ENCODE data around the gene AFF1. TPM values are rescaled to one million over a fixed set of nuclear protein-coding genes. Genes with fewer than 3 reads are reported as not detected.

The AFF1 gene, protein sequence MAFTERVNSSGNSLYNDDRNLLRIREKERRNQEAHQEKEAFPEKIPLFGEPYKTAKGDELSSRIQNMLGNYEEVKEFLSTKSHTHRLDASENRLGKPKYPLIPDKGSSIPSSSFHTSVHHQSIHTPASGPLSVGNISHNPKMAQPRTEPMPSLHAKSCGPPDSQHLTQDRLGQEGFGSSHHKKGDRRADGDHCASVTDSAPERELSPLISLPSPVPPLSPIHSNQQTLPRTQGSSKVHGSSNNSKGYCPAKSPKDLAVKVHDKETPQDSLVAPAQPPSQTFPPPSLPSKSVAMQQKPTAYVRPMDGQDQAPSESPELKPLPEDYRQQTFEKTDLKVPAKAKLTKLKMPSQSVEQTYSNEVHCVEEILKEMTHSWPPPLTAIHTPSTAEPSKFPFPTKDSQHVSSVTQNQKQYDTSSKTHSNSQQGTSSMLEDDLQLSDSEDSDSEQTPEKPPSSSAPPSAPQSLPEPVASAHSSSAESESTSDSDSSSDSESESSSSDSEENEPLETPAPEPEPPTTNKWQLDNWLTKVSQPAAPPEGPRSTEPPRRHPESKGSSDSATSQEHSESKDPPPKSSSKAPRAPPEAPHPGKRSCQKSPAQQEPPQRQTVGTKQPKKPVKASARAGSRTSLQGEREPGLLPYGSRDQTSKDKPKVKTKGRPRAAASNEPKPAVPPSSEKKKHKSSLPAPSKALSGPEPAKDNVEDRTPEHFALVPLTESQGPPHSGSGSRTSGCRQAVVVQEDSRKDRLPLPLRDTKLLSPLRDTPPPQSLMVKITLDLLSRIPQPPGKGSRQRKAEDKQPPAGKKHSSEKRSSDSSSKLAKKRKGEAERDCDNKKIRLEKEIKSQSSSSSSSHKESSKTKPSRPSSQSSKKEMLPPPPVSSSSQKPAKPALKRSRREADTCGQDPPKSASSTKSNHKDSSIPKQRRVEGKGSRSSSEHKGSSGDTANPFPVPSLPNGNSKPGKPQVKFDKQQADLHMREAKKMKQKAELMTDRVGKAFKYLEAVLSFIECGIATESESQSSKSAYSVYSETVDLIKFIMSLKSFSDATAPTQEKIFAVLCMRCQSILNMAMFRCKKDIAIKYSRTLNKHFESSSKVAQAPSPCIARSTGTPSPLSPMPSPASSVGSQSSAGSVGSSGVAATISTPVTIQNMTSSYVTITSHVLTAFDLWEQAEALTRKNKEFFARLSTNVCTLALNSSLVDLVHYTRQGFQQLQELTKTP
- polyA plus RNA-seq (ENCODE audit: insufficient read length) = 28.8 TPM

DNA sequence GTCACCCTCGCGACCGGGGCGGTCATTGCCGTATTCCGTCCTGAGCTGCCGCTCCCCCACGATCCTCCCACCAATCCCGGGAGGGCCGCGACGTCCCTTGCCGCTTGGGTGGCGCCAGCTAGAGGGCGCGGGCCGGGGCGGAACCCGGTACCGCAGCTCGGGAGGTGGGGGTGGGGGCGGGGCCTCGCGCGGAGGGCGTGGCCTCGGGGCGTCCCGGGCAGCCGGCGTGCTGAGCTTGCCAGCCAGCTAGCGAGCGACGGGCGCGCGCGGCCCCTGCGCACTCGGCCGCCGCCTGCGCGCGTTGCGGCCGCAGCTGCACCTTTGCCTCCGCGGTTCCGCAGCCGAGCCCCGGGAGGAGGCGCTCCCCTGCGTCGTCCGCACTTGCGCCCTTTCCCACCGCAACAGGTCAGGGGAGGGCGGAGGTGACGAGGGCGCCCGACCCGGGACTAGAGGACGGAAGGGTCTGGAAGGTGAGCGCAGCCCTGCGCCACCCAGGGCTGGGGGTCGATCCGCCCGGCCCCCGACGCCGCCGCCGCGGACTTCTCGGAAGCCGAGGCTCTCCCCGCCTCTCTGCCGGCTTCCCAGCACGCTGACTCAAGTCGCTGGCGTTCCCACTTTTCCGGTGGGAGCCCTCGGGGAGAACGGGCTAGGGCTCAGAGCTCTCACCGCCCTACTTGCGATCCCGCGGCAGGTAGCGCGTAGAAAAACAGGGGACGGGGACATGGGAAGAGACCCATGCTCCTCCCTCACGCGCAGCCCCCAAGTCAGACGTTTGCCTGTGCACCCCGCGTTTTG lies at the start of gene AFF1:
TSS of gene AFF1 (plus strand) at position 241 of the 795 bp plus-strand sequence. CDS start 13,523 bp downstream, outside the sequence.
- peak; percentile 87 for DNase-seq

GRCh38 chr4:86890790-86891189 lies 44.0 kb upstream of the AFF1 start:
- DNase-seq = no peak

GRCh38 chr4:86891762-86892635 lies 42.8 kb upstream of the AFF1 start, which contains the start of gene C4orf36:
TSS of gene C4orf36 (minus strand) at chr4:86892422. CDS start at chr4:86891520, 902 bp downstream.
- DNase-seq = peak; percentile 55

GRCh38 chr4:86892636-86892960 lies 42.2 kb upstream of the AFF1 start:
- no peak for DNase-seq

GRCh38 chr4:86893136-86893535 lies 41.7 kb upstream of the AFF1 start:
- no peak for DNase-seq

GRCh38 chr4:86894455-86894854 lies 40.4 kb upstream of the AFF1 start:
- DNase-seq = no peak

DNA sequence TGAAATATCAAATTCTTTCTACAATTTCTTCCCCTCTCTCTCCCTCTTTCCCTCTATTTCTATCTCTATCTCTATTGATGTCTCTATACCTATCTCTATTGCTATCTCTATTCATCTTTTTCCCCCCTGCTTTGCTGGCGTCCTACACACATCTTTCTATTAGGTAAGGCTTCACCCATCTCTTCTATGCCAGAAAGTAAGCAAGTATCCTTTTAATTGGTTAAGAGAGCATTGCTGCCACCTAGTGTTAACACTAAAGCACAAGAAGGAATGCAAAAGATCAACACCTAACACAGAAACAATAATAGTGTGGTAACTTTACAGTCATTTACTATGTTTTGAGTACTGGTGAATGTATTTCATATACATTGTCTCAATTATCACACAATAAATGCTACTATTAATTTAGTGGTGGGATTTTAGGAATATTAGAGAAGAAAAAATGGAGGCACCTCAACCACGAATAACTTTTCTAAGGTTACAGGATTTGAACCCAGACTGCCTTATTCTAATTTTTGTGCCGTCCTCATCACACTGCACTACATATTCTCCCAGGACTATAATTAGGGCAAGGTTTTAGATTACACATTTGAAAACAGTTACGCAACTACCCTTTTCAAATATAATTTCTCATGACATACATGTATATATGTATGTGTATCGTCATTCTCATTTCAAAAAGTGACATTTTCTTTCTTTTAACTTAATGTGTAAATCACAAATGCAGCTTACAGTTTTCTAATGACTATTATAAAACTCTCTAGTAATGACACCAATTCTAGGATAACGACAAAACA lies 38.9 kb upstream of the AFF1 start:
- DNase-seq = peak; percentile 53

GRCh38 chr4:86896596-86896995 lies 38.2 kb upstream of the AFF1 start:
- DNase-seq = no peak

DNA sequence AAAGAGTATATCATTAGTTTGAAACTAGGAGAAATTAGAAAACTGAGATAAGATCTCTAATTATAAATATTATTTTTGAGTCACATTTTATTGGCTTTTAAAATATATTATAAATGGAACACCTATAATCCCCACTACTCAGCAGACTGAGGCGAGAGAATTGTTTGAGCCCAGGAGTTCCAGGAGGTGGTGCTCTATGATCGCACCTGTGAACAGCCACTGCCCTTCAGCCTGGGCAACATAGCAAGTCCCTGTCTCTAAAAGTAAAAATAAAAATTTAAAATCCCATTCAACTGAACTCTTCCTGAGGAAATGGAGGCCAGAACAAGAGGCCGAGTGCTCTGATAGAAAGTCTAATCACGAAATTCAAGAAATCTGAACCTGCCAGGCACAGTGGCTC lies 36.2 kb upstream of the AFF1 start:
- no peak for DNase-seq

DNA sequence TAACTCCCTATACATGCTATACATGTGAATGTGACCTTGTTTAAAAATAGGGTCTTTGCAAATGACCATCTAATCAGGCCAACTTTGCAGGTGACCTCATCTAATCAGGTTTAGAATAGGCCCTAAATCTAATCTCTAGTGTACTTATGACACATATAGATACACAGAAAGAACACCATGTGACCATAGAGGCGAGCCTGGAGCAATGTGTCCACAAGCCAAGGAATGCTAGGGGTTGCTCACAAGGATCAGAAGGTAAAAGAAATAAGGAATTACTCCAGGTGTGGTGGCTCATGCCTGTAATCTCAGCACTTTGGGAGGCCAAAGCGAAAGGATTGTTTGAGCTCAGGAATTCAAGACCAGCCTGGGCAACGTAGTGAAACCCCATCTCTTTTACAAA lies 32.9 kb upstream of the AFF1 start:
- no peak for DNase-seq

GRCh38 chr4:86908251-86908657 lies 26.6 kb upstream of the AFF1 start:
- DNase-seq = peak; percentile 43

DNA sequence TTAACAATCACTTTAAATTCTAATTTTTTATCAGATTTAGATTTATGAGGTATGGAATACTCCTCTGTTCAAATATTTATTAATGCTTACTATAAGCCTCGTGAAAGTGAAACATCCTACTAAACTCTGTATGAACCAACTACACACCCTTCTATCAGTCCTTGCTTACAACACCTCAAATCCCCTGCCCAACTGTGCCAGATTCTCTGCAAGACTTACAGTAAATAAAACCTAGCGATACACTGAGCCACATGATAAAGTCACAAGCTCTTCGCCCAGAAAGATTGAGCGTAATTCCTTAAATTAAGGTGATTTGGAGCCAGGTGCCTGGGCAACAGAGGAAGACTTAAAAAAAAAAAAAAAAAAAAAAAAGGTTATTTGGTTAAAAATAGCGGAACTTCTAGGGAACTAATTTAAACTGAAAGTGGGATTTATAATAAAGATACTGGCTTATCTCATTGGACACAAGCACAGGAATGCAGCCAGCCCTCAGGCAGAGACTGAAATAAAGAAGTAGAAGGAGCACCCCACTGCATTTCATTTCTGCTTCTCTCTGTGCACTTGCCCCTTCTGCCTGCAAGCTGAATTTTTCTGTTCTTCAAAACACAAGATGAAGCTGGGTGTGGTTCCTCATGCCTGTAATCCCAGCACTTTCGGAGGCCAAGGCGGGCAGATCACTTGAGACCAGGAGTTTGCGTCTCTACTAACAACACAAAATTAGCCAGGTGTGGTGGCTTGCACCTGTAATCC lies 25.1 kb upstream of the AFF1 start:
- no peak for DNase-seq

GRCh38 chr4:86910369-86910768 lies 24.4 kb upstream of the AFF1 start:
- DNase-seq = no peak

- no peak for DNase-seq
These were observed 23.8 kb upstream of the AFF1 start for GRCh38 chr4:86910820-86911684.

DNA sequence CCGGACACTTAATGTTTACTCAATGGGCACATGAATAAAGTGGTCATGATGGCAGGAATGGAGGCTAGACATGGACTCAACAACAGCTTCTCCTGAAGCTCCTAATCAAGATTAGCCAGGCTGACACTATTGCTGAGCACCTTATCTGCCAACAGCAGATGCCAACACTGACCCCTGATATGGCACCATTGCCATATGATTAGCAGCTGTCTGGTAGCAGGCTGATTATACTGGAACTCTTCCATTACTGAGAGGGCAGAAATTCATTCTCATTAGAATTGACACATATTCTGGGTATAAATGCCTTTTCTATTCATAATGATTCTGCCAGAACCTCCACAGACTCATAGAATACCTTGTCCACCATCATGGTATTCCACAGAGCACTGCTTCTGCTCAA lies 18.4 kb upstream of the AFF1 start:
- no peak for DNase-seq

DNA sequence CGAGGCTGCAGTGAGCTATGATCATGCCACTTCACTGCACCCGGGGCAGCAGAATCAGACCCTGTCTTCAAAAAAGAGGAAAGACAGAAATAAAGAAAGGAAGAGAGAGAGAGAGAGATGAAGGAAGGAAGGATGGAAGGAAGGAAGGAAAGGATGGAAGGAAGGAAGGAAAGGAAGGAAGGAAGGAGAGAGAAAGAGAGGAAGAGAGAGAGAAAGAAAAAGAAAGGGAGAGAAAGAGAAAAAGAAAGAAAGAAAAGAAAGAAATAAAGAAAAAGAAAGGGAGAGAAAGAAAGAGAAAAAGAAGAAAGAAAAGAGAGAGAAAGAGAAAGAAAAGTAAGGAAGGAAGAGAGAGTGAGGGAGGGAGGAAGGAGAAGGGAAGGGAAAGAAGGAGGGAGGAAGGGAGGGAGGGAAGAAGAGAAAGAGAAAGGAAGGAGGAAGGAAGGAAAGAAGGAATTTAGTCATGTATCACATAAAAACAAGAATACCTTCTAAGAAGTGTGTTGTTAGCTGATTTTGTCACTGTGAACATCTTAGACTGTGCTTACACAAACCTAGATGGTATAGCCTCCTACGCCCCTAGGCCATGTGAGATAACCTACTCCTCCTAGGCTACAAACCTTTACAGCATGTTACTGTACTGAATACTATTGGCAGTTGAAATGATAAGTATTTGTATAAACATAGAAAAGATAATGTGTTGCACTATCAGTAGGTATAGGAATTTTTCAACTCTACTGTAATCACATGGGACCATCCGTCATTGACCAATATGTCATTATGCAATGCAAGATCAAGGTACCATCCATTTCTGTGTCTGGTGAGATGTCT lies 17.4 kb upstream of the AFF1 start:
- DNase-seq = no peak

GRCh38 chr4:86918539-86919072 lies 16.2 kb upstream of the AFF1 start:
- DNase-seq = no peak
